ENCODE results near the gene CCDC187. TPM values are rescaled to one million over a fixed set of nuclear protein-coding genes. Genes with fewer than 3 reads are reported as not detected.

The CCDC187 gene
- total and polyA plus RNA-seq, 8 donors = 0.12 to 2.8 (median 0.45) TPM; not detected in 1

GRCh38 chr9:136204838-136205706 is 98.8 kb downstream of the CCDC187 start, which contains the start of gene LHX3:
Gene LHX3 (minus strand): TSS chr9:136205128. CDS start chr9:136205012, 116 bp downstream.
- no peak within 1 kb of the TSS for H3K4me3 ChIP-seq
- H3K4me1 ChIP-seq = peaks cover 0 to 27% (median 4%) of the 10 kb centered on the region in 4 donors
- intact Hi-C loops (cut with DNase I; ENCODE audit: low total_unique reads) = no loop called here
- no peak for TF ChIP-seq EP300 (IDR thresholded peaks at IDR 0.05)
- no peak for TF ChIP-seq CTCF (IDR thresholded peaks at IDR 0.05)
- no peak for TF ChIP-seq POLR2A (IDR thresholded peaks at IDR 0.05)
- no peak for TF ChIP-seq POLR2AphosphoS5 (IDR thresholded peaks at IDR 0.05)
- peaks cover 33 to 58% (median 57%) of the 10 kb centered on the region in 3 donors for H3K27me3 ChIP-seq
- no peak within 1 kb of the TSS for H3K27ac ChIP-seq
- H3K9me3 ChIP-seq = no peaks in the 10 kb centered on the region
- peak in 1 of 2 donors; percentile 71 for DNase-seq
- 7 to 33% (median 11%) methylated on average over 14 to 70 of the region's 70 CpGs for WGBS, 5 donors
- peaks cover 0 to 32% (median 26%) of the 10 kb centered on the region in 4 donors for H3K36me3 ChIP-seq

- WGBS, 5 donors = 45 to 61% (median 50%) methylated on average over 25 of the region's 25 CpGs
- TF ChIP-seq POLR2AphosphoS5 (IDR thresholded peaks at IDR 0.05) = no peak
- TF ChIP-seq CTCF (IDR thresholded peaks at IDR 0.05) = no peak
- TF ChIP-seq EP300 (IDR thresholded peaks at IDR 0.05) = no peak
- TF ChIP-seq POLR2A (IDR thresholded peaks at IDR 0.05) = no peak
Observed at GRCh38 chr9:136204145-136204805, 99.6 kb downstream of the CCDC187 start.

DNA sequence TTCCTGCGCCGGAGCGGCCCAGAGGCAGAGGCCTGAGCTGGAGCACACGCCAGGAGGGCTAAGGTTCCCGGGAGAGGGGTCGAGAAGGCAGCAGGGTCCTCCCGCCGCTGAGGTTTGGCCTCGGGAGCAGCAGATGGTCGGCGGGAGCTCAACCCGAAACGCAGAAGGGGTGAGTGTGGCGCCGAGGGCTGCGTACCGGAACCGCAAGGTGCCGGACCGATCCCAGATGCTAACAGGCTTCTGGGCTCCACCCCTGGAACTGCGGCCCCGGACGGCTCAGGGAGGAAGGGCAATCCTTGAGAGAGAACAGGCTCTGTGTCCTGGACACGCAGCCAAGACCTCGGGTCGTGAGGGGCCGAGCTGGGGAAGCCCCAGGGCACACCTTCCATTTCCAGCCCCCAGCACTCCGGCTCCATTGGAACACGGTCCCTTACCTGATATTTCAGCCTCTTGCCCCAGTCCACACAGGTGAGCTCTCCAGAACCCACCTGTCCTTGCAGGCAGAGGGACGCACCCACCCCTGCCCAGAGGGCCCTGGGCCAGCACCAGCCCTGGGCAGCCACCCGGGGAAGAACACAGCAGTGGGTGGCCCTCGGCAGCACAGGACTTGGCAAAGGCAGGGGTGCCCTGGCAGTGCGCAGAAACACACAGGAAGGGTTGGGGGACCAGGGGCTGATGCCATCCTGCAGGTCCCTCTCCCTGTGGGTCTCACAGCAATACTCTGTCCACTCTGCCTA is 100.3 kb downstream of the CCDC187 start:
- Histone ChIP-seq H3K36me3 (peaks cover 0 to 17% (median 11%) of the 10 kb centered on the region in 4 donors), H3K9me3 (no peaks in the 10 kb centered on the region), H3K27ac (no peak overlapping the region), H3K4me3 (no peak overlapping the region), H3K27me3 (peaks cover 47 to 73% (median 72%) of the 10 kb centered on the region in 3 donors), H3K4me1 (peaks cover under 1 to 39% (median 11%) of the 10 kb centered on the region in 4 donors)
- TF ChIP-seq EP300 (IDR thresholded peaks at IDR 0.05) (no peak), CTCF (IDR thresholded peaks at IDR 0.05) (no peak), POLR2A (IDR thresholded peaks at IDR 0.05) (no peak), POLR2AphosphoS5 (IDR thresholded peaks at IDR 0.05) (no peak)
- DNase-seq = no peak
- WGBS, 5 donors = 18 to 41% (median 20%) methylated on average over 3 to 33 of the region's 33 CpGs
- intact Hi-C loops (cut with DNase I; ENCODE audit: low total_unique reads) = no loop called here

More at GRCh38 chr9:136204145-136204805, 99.6 kb downstream of the CCDC187 start:
- no peak for DNase-seq
- Histone ChIP-seq H3K36me3 (peaks cover 0 to 24% (median 18%) of the 10 kb centered on the region in 4 donors), H3K9me3 (no peaks in the 10 kb centered on the region), H3K27ac (no peak overlapping the region), H3K27me3 (peaks cover 40 to 66% (median 65%) of the 10 kb centered on the region in 3 donors), H3K4me1 (peaks cover 0 to 32% (median 7%) of the 10 kb centered on the region in 4 donors), H3K4me3 (no peak overlapping the region)
- intact Hi-C loops (cut with DNase I; ENCODE audit: low total_unique reads) = no loop called here
